HG03175 (cell line): ENCODE results near the gene ABCA9.

Experiments
- ATAC-seq: cut with Tn5 transposase; IDR thresholded peaks from one replicate; pipeline ENCODE4 v1.9.1; 2021; ENCODE audit warnings: mild to moderate bottlenecking, moderate library complexity; ENCODE audit not compliant: unreplicated experiment

ABCA9 gene

DNA sequence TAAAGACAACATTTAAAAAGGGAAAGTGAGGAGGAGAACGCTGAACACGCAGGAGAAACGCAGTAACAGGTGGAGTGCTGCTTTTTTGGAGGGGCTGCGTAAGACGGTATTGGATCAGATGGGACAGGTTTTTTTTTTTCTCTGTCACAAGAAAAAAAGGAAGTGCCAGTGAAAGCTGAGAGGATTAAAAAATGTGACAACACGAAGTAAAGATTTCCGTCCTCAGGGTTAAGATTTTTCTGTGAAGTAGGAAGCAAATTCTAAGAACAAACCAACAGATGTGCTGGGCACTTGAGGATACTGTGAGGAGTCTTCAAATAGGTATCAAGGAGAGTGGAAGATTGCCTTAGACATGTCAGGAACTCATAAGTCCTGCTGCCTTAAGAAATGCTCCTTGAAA lies 5.8 kb upstream of the ABCA9 start:
- no peak for ATAC-seq

DNA sequence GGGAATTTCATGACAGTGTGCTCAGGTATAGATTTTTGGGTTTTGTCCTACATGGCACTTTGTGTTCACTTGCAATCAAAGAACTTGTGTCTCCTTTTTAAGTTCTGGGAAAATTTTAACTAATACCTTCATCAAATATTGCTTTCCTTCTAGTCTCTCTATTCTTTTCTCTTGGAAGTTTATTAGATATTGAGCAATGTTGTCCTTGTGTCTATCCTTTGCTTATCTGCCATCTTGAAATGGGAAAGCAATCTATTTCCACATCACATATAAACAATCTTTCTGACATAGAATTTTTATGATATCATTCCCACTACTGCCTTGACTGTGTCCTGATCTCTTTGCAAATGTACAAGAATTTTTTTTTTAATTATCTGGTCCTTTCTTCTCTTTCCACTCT lies 4.4 kb upstream of the ABCA9 start:
- ATAC-seq = no peak

DNA sequence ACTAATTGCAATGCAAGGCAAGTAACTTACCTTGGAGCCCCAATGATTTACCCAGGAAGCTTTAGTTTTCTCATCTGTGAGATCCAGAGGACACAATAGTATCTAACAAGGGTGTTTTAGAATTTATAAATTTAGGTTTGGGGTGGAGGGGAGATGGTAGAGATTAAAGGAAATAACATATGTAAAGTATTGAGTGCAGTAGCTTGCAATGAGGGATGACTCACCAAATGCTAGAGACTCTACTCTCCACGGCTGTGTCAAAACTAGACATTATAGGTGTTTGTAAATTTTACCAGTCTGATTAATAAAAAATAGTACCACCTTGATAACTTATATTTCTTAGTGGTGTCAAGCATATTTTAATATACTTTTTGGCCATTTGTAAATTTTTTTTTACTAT lies 3.7 kb upstream of the ABCA9 start:
- no peak for ATAC-seq

DNA sequence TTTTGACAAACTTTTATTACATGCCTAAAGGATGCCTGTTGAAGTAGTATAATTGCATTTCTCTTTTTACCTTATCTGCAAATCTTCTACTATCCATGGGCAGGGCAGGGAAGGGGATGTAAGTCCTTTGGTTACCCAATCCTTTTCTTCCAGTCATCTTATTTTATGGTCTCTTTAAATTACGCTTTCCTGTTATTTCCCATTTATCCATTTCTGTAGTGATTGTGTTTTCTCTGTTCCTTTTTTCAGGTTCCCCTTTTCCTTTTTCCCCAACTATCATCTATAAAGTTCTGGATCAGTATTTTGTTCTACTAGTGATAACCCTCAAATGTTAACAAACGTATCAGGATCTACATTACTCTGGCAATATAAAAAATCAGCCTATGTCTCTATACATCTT lies 3.3 kb upstream of the ABCA9 start:
- ATAC-seq = no peak

DNA sequence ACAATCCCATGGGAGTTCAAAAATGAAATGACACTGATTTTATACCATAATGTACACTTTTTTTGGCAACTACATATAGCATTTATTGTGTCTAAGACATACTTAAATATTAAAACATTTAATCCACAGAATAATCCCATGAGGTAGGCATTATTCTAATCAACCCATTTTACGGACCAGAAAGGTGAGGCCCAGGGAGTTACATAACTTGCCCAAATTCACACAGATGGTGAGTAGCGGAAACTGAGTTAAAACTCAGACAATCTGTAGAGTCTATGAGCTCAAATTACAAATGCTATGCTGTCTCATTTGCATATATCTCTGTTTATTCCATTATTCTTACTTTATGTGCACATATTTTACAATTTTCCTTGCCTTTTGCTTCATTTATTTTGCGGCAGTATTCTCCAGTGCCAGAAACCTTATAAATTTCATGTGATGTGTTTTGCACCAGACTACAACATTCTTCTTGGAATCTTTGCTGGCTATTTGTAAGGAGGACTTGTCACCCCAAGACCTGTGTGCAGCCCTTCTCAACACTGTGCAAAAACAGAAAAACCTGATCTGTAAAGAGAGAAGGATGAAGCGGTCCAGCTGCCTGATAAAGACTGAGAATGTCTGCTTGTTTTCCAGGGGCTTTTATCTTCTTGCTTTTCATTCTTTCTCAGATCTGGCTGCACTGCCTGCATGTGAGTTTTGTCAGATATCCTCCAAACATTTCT lies 2.3 kb upstream of the ABCA9 start:
- ATAC-seq = no peak

DNA sequence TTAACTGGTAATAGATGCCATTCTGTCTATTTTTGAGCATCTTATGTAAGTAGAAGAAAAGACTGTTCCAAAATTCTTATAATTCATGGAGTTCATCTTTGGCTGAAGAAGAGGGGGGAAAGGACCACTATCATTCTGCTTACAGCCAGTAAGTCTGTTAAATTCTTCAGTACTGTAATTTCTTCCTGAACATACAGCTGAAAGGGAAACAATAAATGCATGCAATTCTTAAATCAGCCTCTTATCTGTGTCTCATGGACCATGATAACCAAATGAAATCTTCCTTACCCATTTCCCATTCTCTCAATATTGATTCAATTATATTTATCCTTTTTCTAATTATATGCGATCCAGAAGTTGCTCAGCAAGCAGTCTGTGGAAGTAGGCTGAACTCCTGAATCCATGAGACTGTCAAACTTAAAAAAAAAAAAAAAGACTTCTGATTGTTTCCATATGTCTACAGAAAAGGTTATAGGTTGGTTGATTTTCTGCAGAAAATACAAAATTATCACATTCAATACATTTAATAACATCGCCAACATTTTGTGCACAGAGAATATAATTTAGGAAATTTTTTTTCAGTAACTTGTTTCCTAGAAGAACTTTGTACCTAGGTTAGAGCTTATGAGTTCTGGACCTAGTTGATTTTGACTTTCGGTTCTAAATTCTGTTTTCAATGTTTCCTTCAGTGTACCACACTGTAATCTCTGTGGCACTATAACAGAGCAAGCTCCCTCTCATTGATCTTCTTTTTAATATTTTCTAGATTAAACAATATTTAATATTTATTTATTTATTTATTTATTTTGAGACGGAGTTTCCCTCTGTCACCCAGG lies 1.2 kb upstream of the ABCA9 start:
- no peak for ATAC-seq

DNA sequence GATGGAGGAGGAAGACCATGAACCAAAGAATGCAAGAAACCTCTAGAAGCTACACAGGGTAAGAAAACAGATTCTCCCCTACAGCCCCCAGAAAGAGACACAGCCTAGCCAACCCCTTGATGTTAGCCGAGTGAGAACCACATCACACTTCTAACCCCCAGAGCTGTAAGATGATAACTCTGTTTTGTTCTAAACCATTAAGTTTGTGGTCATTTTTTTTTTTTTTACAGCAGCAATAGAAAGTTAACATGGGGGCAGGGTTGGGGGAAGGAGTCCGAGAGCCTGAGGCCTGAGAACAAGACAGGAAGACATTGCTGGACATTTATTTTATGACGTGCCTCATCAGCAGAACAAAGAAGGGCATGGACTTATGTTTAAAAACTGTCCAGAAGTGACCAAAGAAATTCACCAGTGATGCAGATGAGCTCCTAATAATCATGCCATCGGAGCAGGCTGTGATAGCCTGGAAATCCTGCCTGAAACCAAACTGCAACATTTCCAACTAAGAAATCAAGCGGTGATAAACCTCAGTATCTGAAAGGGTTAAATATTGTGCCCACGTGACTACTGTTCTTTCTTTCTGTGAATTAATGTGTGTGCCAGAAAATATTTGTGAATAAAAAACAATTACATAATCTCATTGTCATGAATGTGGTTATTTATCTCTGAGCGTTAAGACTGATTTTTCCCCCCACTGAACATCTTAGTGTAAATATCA lies 1.1 kb downstream of the ABCA9 start:
- ATAC-seq = no peak

DNA sequence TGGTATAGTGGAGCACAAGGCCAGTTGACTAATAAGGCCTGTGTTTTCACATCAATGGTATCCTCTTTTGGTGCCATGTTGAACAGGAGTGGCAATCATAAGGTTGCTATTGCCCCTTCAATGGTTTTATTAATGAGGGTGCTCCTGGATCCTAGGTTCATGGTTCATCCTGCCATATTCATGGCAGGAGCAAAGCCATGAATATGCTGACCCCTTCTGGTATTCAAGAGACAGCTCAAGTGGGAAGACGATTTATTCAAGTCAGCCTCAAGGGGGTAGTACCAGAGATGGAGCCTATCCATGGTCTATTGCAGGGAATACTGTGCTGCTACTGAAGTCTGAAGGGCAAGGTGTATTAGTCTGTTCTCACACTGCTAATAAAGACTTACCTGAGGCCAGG lies 2.6 kb downstream of the ABCA9 start:
- ATAC-seq = no peak

DNA sequence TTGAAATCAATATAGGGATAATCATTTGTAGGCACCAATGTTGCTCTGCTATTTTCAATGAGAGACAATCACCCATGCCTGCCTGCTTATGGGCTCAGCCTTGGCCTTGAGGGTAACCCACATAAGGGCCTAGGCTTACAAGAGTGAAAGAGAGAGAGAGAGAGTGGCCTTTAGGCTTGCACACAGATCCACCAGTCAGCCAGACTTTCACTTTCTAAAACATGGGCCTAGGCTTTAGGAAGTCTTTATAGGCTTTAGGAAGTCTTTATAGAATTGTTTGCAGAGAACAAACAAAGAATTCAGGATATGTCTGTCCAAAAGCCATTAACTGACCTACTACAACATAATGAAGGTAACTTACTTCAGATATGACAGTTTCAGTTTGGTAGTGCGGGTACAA lies 3.4 kb downstream of the ABCA9 start:
- no peak for ATAC-seq

DNA sequence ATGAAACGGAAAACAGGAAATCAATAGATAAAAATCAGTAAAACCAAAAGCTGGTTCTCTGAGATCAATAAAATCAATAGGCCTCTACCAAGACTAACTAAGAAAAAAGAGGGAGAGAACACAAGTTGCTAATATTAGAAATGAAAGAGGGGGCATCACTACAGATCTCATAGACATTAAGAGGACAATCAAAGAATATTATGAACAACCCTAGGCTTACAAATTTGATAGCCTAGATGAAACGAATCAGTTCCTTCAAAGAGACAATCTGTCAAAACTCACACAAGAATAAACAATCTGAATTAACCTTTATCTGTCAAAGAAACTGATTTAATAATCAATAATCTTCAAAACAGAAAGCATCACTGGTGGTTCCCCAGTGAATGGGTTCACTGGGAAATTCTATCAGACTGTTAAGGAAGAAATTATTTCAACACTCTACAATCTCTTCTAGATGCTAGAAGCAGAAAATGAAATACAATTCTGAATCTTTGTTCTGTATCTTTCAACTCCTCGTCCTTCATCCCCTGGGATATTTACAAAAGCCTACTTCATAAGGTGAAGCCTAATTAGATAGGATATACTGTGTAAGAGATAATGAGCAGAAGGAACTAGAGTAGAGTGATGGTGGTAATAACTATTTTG lies 4.4 kb downstream of the ABCA9 start:
- ATAC-seq = no peak

DNA sequence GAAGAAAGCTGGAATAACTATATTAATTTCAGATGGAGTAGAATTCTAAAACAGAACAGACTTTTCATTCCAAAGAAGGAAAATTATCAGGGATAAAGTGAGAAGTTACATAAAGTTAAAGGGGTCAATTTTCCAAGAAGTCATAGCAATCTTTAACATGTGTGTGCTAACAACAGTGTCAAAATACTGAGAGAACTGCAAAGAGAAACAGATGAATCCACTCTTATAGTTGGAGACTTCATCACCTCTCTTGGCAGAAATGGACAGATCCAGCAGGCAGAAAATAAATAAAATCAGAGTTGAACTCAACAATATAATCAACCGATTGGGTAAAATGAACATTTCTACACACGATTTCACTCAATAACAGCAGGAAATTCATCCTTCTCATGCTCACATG lies 5.4 kb downstream of the ABCA9 start:
- no peak for ATAC-seq

DNA sequence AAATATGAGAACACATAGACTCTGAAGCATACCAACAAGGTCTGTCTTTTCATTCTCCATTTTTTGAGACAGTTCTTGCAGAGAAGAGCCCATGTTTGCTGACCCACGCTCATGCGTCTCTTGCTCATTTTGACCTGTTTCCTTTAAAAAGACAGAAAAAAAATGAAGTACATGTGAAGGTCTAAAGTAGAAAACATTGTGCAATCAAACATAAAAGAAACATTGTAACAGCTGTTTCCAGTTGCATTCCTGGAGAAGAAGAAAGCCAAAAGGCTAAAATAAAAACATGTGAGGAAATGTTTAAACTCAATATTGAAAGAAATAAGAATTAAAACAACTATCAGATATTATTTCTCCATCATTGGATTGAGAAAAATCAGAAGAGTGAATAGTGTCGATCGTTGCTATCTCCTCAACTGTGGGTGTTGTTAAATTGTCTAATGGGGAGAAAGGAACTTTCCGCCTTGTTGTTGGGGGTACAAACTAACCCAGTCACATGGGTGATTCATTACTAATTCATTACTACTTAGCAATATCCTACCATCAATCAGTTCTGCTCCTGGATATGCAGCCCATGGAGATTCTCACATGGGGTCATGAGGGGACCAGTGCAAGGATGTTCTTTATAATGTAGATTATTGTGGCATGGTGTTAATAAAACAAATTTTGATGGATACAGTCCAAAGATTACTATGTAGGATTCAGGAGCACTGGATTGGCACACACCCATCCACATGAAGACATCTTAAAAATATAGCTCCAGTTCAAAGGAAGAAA lies 9.5 kb downstream of the ABCA9 start:
- ATAC-seq = no peak

DNA sequence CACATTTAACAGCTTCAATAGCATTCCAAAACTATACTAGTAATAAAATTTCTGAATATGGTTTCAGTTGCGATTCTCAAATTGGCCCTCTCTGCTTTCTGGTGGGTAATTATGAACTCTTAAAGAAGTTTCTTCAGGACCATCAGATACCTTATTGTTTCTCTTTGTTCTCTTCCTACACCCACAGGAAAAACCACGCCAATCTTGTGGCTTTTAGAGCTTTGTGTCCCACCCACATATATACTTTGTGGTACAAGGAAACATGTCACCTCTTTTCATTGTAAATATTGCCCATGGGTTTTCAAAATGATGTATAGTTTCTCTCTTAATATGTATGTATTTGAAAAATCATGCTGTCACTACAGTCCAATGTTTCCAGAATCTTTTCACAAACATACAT lies 12.1 kb downstream of the ABCA9 start:
- ATAC-seq = no peak

DNA sequence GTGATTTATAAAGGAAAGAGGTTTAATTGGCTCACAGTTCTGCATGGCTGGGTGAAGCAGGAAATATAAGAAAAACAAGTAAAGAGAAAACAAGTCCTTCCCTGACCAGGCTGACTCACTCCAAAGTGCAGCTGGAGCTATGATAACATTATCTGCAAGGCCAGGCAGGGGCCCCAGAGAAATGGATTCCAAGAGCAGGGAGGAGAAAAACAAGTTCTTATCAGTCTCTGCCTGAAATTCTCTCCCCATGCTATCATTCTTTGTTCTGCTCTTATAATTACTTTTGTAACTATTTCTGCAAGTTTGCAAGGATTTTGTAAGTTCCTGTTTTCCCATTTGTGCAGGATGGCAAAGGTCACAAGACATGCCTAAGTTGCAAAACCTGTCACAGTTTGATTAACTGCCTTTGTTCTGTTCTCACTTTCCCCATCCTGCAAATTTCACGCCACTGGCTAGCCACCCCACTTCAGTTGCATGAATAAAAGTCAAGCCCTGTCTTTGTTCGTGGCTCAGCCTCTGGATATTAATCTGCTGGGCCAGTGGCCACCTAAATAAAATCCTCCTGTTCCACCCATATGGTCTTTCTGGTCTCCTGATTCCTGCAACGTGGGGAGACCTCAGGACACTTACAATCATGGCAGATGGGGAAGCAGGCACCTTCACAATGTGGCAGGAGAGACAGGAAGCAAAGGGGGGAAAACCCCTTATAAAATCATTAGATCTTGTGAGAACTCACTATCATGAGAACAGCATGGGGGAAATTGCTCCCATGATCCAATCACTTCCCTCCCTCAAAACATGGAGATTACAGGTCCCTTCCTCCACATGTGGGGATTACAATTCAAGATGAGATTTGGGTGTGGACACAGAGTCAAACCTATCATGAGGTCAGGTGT lies 13.1 kb downstream of the ABCA9 start:
- ATAC-seq = no peak

DNA sequence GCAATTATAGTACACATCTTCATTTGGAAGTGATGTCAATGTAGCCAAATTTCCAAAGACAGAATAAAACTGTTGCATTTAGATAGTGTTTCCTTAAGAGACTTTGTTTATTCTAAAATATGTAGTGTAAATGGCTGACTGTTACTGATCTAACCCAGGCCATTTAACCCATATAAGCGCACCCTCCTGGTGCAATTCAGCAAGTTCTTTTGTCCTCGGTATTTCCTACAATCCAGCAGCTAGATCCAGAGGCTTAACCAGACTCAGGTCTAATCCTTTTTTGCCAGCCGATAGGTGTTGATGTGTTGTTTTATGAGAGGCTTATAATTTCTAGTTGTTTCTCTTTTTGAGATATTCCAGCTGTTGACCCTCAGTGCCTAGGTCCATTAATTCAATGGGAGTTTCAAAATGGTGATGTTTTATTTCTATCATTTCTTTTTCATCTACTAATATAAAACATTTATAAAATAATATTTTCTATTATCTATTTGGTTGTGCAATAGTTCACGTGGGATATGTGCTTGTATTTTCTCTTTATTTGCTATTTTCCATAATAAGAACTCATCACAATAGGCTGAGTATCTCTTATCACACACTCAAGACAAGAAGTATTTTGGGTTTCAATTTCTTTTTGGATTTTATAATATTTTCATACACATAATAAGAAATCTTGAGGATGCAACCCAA lies 14.5 kb downstream of the ABCA9 start:
- ATAC-seq = no peak

DNA sequence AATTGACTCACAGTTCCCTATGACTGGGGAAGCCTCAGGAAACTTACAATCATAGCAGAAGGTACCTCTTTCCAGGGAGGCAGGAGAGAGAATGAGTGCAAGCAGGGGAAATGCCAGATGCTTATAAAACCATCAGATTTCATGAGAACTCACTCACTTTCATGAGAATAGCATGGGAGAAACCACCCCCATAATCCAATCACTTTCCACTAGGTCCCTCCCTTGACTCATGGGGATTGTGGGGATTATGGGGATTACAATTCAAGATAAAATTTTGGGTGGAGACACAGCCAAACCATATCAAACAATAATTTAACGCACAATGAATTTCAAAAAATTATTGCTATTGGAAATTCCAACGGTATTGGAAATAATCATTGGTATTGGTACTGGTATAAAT lies 15.1 kb downstream of the ABCA9 start:
- ATAC-seq = no peak

DNA sequence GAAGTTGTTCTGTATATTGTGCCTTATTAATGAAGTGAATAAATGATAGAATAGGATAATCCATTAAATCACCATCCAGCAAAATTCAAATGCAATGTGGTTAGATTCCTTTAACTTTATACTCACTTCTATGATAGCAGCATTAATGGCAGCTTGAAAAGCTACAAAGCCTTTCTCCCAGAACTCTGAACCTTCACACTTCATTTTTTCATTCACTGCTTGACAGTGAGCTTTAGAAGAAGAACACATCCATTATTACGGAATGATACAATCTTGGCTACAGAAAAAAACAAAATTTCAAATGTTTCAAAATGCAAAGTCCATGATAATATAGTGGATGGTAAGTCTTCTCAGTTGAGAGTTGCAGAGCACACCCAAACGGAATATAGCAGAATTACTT lies 16.4 kb downstream of the ABCA9 start:
- ATAC-seq = no peak

DNA sequence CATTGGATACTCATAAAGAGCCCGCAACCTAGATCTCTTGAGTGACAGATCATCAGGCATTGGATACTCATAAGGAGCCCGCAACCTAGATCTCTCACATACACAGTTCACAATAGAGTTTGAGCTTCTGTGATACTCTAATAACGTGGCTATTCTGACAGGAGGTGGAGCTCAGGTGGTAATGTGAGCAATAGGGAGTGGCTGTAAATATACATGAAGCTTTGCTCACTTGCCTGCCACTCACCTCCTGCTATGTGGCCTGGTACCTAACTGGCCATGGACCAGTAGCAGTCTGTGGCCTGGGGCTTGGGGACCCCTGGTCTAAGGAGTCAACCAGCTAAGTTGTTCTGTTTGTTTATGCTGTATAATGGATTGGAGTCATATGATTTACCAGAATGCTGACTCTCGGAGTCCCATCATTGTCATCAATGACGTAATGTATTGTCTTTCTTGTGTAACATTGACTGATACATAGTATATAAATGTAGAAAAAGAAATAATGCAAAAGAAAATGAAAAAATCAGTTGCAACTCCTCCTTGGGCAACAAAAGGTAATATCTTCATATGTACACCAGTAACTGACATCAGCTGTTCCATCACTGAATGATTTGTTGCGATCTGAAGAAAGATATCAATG lies 17.5 kb downstream of the ABCA9 start:
- no peak for ATAC-seq

DNA sequence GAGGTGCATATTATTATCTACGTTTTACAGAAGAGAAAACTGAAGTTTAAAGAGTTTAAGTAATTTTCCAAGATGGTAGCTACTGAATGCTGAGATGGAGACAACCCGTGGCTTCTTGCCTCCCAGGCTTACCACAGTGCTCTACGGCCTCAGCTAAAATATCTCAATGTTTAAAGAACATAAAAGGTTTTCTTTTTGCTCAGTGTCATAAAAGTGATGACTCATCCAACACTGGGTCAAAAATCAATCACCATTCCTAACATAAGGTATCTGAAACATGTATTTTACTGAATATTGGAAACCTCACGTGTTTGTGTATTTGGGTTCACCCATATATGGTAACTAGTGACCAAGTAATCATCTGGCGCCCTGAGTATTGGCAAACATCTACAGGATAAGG lies 18.4 kb downstream of the ABCA9 start:
- no peak for ATAC-seq
